ENCODE measurements around the gene CENPA.
"Not testable (repeated sequence)": the region's sequence is repeated elsewhere in the genome, so short reads cannot be mapped to it uniquely, and the experiment has no call there.

CENPA gene

DNA sequence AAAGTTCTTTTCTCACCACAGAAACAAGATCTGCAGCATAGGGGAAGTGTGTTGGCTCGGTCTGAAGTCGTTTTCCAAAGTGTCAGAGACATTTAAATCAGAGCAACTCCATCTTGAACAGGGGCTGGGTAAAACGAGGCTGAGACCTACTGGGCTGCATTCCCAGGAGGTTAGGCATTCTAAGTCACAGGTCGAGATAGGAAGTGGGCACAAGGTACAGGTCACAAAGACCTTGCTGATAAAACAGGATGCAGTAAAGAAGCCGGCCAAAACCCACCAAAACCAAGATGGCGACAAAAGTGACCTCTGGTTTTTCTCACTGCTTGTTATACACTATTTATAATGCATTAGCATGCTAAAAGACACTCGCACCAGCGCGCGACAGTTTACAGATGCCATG lies 24.9 kb upstream of the CENPA start:
- not testable (repeated sequence) for DNase-seq (ENCODE audit: low read depth)

DNA sequence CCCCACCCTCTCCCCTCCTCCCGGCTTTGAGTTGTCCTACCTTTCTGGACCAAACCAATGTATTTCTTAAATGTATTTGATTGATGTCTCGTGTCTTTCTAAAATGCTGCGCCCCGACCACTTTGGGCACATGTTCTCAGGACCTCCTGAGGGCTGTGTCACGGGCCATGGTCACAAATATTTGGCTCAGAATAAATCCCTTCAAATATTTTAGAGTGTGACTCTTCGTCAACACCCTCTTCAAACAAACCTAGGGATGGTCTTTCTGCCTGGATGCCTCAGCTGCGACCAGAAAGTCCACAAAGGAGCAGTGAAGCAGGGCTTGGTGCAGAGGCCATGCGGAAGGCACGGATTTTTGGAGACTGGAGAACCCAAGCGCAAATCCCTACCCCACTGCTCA lies 22.8 kb upstream of the CENPA start:
- DNase-seq (ENCODE audit: low read depth), result no peak

DNA sequence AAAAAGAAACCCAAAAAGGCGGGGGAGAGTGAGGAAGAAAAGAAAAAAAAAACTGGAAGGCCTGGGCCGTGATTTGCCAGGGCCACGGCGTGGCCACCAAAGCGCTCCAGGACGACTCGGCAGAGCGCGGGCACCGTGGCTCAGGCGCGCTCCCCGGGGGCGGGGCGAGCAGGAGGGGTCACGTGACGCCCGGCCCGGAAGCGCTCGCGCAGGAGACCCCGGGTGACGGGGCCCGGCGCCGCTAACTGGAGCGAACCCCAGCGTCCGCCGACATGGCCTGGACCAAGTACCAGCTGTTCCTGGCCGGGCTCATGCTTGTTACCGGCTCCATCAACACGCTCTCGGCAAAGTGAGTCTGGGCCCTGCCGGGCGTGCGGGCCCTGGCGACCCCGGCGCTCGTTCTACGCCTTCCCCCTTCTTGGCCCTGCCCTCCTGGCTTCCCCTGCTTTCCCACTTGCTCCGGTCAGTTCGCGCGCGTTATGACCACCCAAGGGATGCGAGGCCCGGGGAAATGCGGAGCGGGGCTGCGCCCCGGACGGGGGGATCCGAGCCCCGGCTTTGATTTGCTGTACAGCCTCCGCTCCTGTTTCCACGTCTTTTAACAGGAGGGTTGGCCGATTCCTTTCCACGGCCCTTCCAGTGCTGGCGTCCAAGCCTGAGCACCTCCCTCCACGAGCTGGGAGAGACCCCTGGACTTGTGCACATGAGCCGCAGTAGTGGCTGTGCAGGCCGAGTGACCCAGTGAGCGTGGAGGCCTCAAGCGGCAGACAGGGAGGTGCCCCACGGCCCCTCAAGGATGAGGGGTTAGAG lies 21.6 kb upstream of the CENPA start, which contains the start of gene SLC35F6:
SLC35F6 (plus strand) TSS at position 207 of the 810 bp plus-strand sequence; CDS start at position 273, 66 bp downstream.
- peak; percentile 74 for DNase-seq (ENCODE audit: low read depth)

DNA sequence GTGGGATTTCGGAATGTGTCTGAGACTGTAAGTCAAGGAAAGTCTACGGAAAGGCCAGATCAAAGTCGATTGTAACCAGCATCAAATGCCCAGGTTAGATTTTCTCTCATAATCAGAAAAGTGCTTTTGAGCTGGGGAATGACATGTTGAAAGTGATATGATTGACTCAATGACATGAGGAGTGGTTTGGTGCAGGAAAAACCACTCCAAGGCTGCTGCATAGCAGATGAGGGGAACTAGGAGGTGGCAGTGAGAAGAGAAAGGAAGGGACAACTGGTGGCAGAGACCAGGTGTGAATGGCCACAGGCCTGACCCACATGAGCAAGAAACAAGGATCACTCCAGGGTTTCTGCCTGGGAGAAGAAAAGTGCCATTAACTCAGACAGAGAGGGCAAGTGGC lies 20.9 kb upstream of the CENPA start:
- DNase-seq (ENCODE audit: low read depth), result no peak

DNA sequence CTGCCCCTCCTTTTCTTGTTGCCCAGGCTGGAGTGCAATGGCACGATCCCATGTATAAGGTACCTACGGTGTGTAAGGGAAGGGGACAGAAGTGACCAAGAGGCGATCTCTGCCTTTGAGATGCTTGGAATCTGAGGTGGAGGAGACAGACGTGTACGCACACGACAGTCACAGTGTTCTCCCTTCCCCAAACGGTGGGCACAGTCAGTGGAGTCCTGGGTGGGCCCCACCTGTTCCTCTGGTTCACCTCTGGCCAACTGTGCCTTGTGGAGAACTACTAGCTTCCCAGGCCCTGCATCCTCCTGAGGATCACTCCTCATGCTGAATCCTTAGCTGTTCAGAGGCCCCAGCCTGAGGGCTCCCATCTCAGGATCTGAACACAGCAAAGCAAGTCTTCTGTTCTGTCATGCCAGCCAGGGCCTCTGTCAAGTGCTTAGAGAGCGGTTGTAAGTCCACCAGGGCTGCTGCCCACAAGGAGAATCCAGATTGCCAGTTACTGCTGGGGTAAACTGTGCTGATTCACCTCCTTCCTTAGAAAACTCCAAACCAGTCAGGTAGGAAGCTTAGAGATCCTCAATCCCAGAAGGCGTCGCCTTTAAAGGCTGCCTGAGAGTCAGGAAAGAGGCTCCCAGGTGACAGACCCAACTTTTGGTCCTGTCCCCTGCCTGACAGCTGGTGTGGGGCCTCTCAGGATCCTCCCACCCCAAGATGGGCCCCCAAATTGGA lies 20.2 kb upstream of the CENPA start:
- DNase-seq (ENCODE audit: low read depth), result no peak

DNA sequence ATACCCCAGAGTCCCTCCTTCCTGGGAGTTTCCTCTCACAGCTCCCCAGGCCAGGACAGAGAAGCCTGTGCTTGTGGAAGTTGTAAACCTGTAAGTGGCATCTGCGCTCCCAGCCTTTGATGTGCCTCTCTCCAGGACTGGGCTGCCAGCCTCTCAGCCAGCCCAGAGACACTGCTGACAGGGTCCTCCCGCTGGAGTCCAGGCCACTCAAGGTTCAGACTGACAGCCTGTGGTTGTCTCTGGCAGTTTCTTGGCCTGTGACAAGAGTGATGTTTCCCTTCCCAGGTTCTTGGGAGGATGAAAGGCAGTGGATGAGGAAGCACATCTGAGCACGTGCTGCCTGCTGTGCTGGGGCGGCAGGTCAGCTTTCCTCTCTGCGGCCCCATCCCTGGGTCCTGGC lies 18.7 kb upstream of the CENPA start:
- DNase-seq (ENCODE audit: low read depth), result no peak

DNA sequence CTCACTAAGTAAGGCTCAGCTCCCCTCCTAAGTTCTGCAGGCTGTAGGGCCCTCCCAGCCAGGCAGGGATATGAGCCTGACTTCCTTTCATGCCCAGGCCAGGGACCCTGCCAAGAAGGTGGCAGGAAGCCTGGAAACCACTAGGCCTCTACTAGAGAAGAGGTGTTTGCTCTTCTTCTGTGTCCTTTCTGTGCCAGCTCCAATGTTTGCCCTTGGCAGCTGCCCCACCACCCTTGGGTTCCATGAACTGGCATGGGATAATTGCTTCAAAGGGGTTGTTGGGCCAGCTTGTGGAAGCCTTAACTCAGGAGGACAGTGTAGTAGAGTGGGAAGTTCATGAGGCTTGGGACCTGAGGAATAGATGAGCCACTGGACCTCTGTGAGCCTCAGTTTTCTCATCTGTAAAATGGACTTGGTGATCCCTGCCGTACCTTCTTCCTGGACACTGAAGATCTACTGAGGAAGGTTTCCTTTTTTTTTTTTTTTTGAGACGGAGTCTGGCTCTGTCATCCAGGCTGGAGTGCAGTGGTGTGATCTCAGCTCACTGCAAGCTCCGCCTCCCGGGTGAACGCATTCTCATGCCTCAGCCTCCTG lies 17.9 kb upstream of the CENPA start:
- DNase-seq (ENCODE audit: low read depth), result no peak

DNA sequence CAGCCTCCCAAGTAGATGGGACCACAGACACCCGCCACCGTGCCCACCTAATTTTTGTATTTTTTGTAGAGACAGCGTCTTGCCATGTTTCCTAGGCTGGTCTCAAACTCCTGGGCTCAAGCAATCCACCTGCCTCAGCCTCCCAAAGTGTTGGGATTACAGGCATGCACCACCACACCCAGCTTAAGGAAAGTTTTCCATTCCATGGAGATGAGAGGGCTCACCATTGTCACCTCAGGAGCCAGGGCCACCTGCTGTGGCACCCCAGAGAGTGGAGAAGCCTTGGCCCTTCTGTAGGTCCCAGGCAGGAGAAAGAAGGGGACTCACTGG lies 17.1 kb upstream of the CENPA start:
- DNase-seq (ENCODE audit: low read depth), result no peak

DNA sequence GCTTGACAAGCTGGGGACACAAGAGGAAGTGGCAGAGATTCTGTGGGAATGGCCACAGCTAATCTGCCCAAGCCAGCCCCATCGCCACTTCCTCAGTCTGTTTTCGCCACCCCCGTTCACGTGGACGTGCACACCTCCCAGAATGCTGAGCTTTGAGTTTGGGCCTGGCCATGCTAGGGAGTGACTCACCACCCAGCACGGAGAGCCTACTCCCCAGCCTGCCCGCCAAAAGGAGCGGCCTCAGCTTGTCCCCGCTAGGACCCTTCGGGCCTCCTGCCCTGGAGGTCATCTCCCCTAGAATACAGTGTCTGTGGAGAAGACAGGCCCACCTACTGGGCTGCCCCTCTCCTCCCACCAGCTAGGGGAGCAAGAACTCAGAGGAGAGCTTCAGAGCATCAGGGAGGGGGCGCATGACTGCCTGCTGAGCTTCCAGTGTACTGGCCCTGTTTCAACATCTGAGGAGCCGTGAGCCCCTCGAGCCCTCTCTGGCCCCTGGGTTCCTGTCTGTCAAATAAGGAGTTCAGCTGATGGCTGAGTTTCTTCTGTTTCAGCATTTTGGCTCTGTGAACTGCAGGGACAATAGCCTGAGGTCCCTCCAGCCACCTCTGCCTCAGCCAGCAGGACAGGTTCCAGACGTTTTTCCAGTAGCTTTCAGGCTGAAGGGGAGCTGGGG lies 16.6 kb upstream of the CENPA start:
- peak; percentile 26 for DNase-seq (ENCODE audit: low read depth)

DNA sequence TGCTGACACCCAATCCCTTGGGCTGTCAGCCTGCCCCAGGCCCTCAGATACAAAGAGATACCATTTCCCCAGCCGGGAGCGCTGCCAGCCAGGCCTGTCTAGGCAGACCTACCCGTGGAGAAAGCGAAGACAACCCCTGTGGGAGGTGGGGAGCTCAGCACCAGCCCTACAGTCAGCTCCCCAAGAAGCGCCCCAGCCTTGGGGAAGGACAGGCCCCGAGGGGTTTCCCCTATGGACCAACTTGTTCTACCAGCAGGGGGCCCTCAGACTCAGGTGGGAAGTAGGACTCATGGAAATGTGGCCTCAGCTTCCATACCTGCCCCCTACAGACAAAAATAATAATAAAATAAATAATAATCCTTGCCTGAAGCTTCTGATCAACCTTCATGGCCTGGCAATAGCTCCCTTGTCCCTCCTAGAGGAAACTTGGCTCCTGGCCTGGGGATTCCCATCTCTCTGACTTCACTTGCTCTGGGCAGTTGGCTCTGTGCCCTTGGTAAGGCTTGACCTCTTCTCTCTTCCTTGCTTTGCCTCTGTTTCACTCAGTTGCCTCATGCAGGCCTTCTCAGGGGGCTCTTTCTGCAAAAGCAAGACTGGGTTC lies 14.8 kb upstream of the CENPA start:
- no peak for DNase-seq (ENCODE audit: low read depth)

DNA sequence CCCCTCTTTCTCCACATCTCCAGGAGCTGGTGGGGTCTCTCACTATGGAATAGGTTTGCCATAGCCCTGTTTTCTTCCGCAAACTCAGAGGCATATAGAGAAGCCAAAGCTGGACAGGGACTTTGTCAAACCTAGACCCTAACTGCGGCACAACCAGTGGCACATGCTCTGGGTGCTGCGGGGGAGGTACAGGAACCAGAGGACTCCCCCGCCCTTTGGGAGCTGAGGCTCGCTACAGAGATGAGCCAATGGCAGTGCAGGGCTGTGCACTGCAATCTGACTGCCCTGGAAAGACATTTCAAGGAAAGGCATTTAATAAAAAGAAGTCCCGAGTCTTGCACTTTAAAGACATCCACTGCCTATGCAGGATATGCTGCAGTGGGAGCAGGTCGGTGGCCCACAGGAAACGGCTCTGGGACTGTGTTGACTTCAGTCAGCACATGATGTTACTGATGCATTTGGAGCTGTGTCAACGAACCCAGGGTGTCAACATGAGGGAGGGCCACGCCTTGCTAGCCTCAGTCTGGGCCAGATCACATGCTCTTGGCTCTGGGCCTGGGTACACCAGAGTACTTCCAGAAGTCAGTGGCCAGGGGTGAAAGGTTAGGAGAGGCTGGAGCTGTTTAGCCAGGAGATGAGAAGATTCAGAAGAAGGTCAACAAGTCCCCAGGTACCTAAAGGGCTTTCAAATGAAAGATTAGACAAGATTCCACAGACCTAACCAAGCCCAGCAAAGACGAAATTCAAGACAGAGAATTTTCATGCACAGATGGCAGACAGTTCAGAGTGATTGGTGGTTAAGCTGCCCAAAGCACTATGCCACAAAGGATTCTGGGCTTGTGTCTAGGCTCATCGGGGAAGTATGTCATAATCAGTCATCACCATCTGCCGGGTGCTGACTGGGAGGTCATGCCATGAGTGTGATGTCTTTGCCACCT lies 13.5 kb upstream of the CENPA start:
- no peak for DNase-seq (ENCODE audit: low read depth)

DNA sequence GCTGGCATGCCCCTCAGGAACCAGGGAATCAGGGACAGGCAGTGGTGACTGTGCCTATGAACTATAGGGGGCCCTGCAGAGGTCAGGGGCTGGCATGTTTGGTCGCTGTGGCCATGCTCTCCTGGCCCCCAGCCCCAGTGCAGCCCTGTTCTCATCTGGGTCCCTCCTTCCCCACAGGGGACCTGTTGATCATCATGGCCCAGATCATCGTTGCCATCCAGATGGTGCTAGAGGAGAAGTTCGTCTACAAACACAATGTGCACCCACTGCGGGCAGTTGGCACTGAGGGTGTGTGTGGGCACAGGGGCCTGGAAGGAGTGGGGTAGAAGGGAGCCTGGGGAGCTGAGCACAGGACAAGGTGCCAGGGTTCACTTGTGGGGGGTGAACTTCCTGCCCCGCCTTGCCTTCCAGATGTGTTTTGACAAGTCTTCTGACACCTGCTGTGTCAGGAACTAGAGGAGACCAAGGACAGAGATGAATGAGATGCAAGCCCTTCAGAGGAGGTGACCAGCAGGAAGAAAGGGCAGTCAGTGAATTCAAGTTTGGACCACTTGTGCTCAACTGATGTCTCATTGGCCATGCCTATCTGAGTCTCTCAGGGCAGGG lies 9.6 kb upstream of the CENPA start:
- no peak for DNase-seq (ENCODE audit: low read depth)

DNA sequence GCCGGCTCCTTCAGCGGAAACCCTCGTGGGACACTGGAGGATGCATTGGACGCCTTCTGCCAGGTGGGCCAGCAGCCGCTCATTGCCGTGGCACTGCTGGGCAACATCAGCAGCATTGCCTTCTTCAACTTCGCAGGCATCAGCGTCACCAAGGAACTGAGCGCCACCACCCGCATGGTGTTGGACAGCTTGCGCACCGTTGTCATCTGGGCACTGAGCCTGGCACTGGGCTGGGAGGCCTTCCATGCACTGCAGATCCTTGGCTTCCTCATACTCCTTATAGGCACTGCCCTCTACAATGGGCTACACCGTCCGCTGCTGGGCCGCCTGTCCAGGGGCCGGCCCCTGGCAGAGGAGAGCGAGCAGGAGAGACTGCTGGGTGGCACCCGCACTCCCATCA lies 7.8 kb upstream of the CENPA start:
- DNase-seq (ENCODE audit: low read depth), result no peak

DNA sequence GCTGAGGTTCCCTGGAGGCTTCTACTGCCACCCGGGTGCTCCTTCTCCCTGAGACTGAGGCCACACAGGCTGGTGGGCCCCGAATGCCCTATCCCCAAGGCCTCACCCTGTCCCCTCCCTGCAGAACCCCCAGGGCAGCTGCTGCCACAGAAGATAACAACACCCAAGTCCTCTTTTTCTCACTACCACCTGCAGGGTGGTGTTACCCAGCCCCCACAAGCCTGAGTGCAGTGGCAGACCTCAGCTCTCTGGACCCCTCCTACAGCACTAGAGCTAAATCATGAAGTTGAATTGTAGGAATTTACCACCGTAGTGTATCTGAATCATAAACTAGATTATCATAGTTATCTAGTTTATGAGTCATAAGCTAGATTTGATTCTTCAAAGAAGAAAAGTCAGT lies 7.3 kb upstream of the CENPA start:
- DNase-seq (ENCODE audit: low read depth), result no peak

DNA sequence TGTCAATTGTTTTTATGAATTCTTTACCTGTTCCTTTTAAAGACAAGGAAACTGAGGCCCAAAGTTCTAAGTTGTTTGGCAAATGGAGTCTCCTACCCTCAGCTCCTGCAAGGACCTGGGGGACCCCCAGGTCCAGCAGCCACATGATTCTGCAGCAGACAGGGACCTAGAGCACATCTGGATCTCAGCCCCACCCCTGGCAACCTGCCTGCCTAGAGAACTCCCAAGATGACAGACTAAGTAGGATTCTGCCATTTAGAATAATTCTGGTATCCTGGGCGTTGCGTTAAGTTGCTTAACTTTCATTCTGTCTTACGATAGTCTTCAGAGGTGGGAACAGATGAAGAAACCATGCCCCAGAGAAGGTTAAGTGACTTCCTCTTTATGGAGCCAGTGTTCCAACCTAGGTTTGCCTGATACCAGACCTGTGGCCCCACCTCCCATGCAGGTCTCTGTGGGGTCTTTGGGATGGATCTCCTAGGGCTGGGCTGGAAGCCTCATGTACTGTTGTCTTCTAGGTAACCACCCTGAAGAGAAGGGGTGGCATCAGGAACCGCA lies 5.6 kb upstream of the CENPA start:
- no peak for DNase-seq (ENCODE audit: low read depth)

DNA sequence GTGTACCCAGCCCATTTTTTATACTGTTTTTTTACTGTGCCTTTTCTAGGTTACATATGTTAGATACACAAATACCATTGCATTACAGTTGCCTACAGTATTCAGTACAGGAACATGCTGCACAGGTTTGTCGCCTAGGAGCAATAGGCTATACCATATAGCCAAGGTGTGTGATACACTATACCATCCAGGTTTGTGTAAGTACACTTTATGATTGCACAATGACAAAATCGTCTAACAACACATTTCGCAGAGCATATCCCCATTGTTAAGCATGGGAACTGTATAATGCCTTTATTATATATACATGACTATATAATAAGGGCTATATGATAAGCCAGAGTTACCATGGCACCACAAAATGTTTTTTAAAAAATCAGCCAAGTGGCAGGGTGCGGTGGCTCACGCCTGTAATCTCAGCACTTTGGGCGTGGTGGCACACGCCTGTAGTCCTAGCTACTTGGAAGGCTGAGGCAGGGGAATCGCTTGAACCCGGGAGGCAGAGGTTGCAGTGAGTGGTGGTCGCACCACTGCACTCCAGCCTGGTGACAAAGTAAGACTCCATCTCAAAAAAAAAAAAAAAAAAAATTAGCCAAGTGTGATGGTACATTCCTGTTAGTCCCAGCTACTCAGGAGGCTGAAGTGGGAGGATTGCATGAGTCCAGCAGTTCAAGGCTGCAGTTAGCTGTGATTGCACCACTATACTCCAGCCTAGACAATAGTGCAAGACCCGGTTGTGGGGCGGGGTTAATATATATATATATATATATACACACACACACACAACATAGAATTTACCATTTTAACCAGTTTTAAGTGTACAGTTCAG lies 2.8 kb upstream of the CENPA start:
- no peak for DNase-seq (ENCODE audit: low read depth)

DNA sequence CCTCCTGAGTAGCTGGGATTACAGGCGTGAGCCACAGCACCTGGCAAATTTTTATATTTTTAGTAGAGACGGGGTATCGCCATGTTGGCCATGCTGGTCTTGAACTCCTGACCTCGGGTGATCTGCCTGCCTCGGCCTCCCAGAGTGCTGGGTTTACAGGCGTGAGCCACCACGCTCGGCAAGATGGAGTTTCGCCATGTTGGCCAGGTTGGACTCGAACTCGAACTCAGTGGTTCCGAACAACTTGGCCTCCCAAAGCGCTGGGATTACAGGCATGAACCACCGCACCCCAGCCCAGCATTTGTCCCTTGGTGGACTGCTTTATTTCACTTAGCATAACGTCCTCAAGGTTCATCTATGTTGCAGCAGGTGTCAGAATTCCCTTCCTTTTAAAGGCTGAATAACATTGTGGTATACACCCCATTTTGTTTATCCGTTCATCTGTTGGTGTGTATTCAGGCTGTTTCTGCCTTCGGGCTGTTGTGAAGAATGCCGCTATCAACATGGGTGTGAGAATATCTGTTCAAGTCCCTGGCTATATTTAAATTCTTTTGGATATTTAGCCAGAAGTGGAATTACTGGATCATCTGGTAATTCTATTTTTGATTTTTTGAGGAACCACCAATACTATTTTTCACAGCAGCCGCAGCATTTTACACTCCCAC lies 1.2 kb upstream of the CENPA start:
- no peak for DNase-seq (ENCODE audit: low read depth)

DNA sequence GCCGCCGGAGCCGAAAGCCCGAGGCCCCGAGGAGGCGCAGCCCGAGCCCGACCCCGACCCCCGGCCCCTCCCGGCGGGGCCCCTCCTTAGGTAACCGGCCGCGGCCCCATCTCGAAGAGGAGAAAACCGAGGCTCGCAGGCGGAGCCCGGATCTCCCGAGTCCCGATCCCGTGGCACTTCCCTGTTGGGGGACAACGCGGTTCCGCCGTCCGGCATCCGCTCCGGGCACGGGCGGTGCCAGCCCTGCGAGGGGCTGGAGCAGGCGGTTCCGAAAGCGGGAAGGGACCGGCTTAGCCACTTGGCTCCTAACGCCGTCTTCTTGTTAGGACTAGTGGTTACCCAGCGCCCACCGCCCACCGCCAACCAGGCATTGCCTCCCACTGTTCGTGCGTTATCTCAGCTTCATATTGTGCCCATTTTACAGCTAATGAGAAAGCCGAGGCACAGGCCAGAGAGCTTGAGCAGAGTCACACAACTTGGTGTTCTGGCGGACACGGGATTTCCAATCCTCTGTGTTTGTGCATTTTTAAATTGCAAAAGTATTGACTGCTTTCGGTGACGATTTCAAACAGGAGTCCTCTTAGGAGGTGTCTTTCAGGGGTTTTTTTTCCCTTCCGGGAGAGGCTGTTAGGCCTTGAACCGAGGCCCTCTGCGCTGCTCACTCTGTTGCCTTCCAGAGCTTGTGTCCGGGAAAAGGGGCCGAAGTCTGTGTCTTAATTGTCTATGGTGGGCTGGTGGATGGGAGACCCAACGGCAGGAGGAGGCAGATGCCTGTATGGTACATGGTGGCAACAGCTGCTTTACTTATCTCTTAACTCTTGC lies 562 bp downstream of the CENPA start:
- no peak for DNase-seq (ENCODE audit: low read depth)

Data from stimulated activated CD8-positive, alpha-beta memory T cell treated with anti-CD3 and anti-CD28 coated beads, Interleukin-4, amount 100 ng/mL, for 24 hours (primary cell).